Adrenal gland (tissue), 5 donors: ENCODE results near the gene KRTAP10-6.

ENCODE experiments used
- CTCF ChIP-seq, 6 experiments: fragments of 450-650 bp in 4 of 6; fragments of 200-600 bp in 2 of 6; sonication (generic) in 1 of 6; IDR thresholded peaks; 1 replicate in 5 of 6; 2 replicates in 1 of 6; pipeline versions ENCODE4 v1.5.1 to v1.8.0; 2016 to 2021; ENCODE audit warnings: antibody characterized with exemption in 6 of 6, mild to moderate bottlenecking in 2 of 6, moderate library complexity in 1 of 6
- POLR2A ChIP-seq, 2 donors: fragments of 450-650 bp; IDR thresholded peaks; one replicate each; pipeline ENCODE4 v1.6.1; 2017; ENCODE audit warnings: antibody characterized with exemption in 2 of 2, mild to moderate bottlenecking in 2 of 2, moderate library complexity in 1 of 2
- donor health status: DM: no; HTN: no; CAD: no.

- TF ChIP-seq CTCF (IDR thresholded peaks at IDR 0.05) (no peak), POLR2A (IDR thresholded peaks at IDR 0.05) (no peak)
Measured at GRCh38 chr21:44626262-44626661, 34.0 kb upstream of the KRTAP10-6 start.
